Stimulated activated CD4-positive, alpha-beta T cell treated with anti-CD3 and anti-CD28 coated beads, Interleukin-1b, Interleukin-23, amount 100 ng/mL, for 1 hour (primary cell): ENCODE data around the gene TMEM169.
A peak's percentile ranks its signal among the peaks of the same experiment; 100 is the strongest.

Experiments used
- DNase-seq, 2 donors: peaks; one replicate each; pipeline ENCODE4 v3.0.0-alpha.2; 2020; ENCODE audit warnings: low read depth in 2 of 2

Gene TMEM169, protein sequence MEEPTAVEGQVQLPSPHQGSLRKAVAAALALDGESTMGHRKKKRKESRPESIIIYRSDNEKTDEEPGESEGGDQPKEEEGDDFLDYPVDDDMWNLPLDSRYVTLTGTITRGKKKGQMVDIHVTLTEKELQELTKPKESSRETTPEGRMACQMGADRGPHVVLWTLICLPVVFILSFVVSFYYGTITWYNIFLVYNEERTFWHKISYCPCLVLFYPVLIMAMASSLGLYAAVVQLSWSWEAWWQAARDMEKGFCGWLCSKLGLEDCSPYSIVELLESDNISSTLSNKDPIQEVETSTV

DNA sequence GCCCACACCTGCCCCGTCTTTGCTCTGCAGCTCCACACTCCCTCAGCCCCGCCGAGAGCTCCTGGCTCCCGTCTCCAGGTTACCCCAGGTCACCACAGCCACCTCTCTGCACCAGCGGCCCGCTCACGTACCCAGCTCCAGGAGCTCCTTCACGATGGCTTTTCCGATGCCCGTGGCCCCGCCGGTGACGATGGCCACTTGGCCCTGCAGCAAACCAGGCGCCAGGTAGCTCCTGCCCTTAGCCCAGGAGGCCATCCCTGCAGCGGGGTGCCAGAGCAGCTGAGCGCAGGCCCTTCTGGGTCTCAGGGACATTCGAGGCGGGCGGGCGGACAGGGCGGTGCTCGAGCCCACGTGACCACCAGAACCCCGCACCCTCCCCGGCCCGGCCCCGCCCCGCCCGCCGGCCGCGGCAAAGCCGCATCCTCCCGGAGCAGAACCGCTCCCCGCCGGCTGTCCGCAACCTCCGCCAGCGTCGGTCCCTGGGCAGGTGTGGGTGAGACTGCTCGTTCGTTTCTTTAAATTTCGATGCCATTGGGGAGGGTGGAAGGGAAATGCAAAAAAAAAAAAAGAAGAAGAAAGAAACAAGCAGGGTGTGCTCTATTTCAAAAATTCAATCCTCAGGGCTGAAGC, at the start of gene TMEM169, which contains the start of gene PECR:
TMEM169 (plus strand) TSS at position 433 of the 630 bp plus-strand sequence. CDS start 14,045 bp downstream, outside the sequence.
PECR (minus strand) TSS at position 323 of the 630 bp plus-strand sequence; CDS start at position 255, 68 bp downstream.
- peak; percentile 28 to 56 for DNase-seq

DNA sequence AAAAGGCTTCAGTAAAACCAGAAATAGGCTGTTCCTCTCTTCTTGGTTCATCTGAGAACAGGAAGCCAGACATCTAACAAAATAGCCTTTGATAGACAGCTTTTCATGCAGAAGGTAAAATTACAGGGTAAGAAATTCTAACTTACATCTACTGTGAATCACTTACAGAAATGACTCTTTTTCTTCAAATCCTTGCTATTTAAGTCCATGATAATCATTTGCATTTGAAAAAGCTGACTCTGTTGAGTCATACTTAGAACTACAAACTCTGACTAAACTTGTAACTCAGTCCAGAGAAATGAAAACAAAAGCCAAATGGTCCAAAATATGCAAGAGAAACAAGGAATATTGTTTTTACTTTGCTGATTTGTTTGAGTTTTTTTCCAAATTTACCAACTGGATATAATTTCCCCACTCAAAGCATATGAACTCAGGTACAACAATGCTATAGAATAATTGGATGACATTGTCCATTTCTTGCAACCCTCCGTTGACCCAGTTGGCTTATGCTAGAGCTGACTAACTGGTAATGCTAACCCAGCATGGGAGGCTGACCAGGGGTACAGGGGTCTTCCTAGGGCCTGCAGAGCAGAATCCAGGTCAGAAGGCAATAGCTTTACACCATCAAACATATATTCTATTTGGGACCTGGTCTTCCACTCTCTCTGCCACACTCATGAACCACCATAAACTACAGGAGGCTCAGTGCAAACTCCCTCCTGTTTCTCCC, 49.6 kb upstream of the TMEM169 start:
- no peak for DNase-seq

DNA sequence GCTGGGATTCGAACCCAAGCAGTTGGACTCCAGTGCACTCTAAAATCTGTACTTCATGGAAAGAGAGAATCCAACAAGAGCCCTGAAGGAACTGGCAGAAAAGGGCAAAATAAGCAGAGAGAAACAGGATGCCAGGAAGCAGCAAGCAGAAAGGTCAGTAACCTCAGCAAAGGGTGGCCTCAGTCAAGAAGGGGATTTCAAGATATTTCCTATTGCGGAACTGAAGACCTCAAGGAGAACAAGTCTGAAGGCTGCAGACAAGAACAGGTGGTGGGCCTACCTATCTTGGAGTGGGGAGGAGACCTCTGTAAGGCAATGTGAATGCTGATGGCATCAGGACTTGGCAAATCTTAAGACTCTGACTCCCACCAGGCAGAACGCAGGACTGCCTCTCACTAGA, 48.3 kb upstream of the TMEM169 start:
- no peak for DNase-seq

DNA sequence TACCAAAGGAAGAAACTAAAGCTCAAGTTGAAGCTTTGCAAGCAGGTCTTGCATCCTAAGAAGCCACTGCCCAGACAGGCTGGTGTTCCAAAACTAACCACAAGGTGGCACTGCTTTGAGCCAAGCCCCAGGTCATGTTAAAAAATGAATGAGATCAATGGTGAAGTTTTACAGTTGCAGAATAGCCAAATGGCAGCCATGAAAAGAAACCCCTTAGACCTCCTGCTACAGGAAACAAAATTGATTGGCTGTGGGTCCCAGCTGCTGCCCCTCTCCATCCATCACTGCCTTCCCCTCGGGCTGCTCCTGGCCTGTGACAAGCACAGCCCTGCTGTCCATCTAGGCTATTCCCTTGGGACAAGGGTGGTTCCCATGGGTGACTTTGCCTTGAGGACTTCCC, 47.7 kb upstream of the TMEM169 start:
- DNase-seq: peak; percentile 52 to 73

DNA sequence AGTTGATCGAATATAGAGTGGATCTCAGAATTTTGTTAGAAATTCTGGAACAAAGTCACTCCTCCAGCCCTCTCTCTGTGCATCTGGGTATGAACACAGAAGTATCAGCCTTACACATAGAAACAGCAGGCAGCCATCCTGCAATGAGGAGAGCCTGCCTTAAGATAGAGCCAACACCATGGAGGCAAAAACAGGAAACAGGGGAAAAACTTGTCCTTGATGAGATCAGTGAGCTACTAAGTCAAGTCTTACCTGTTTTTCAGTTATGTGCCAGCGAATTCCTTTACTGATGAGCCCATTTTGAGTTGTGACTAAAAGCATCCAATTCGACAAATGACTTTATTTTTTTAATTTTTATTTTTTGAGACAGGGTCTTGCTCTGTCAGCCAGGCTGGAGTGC, 41.8 kb upstream of the TMEM169 start:
- DNase-seq: no peak

DNA sequence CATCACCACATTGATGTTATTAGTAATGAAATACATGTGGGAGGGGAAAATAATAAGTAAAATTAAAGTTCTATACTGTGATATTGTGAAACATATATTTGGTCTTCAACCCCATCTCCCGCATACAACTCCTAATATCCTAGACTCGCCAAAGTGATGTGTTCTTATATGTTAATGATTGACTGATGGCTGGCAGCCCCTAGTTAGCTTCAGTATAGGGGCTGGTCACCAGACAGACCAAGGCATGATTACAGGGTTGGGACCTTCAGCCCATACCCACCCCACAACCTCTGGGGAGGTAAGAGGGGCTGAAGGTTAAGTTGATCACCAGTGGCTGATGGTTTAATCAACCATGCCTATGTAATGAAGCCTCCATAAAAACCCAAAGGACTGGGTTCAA, 40.3 kb upstream of the TMEM169 start:
- DNase-seq: no peak

DNA sequence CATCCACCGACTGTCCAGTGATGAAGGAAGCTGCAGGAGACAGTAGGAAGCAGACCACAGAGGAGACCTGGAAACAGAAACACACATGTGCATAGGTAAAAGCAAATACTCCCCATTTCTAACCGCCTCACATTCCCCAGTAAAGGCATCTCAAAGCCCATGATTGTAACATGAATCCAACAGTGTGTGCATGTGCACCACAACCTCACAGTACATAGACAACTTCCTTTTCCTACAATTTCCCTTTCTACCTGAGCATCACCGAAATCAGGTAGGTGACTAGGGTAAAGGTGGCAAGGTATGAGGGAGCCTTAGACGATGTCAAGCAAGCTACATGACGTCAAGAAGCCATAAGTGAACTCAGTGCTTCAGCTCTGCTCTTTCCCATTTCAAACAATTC, 37.8 kb upstream of the TMEM169 start:
- DNase-seq: no peak

DNA sequence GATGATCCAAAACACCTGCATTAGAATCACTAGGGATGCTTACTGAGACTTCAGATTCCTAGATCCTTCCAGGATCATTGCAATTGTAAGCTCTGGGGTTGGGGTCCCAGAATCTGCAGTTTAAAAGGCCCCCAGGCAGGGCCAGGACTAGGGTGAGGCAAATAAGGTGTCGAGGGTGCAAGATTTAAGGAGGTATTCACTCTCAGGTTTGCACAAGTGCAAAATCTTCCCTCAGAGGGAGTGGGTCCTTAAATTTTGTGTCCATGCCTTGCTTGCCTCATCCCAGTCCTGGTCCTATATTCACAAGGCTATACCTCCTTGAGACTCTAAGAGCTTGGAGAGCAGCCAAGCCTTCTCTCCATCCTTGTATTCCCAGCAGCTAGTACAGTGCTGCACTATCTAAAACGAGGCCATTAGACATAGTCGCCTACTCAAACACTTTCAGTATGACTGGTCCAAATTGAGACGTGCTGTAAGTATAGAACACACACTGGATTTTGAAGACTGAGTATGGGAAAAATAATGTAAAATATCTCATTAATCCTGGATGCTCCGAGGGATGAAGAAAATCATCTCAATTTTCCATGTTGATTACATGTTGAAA, 36.7 kb upstream of the TMEM169 start:
- no peak for DNase-seq

DNA sequence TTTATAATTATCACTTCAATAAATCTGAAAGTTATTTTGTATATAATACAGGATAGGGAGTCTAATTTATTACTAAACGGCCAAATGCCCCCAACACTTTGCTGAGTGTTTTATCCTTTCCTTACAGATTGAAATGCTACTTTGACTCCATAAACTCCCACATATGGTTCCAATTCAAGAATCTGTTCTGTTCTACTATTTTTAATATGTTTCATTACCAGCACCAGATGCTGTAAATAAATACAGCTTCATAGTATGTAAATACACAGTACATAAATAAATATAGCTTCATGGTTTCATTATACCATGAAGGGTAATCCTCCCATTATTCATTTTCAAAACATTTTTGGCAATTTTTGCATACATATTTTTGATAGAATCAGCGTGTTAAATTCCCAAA, 34.3 kb upstream of the TMEM169 start:
- no peak for DNase-seq

DNA sequence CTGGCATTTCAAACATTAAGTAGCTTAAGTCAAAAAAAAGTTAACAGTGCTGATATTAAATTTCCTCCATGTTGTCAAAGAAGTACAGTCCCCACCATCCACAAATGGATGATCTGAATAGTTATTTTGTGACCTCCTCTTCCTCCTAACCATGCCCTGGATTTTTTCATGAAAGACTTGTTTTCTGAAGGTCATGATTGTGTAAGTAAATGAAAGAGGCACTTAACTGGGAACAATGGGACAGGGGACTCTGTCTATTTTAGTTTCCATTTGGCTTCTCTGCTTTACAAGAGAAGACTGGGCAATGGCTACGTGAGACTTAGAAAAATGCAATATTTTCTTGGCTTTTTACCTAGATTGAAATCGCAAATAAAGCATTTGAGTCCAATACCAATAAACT, 32.3 kb upstream of the TMEM169 start:
- DNase-seq: no peak

DNA sequence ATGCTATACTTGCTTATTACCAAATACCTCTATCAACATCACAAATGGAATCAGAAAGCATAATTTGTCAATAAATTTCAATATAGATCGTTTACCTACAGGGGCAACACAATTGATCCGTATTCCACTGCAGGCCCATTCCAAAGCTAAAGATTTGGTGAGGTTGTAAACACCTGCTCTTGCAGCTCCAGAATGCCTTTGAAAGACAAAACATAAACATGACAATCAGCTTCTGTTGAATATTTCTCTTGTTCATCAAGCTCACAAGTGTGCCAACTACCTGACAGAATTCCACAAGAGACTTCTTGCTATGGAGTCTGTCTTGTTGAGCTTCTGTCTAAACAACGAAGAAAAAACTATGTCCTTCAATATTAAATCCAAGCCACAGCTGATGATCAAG, 30.4 kb upstream of the TMEM169 start:
- DNase-seq: no peak

DNA sequence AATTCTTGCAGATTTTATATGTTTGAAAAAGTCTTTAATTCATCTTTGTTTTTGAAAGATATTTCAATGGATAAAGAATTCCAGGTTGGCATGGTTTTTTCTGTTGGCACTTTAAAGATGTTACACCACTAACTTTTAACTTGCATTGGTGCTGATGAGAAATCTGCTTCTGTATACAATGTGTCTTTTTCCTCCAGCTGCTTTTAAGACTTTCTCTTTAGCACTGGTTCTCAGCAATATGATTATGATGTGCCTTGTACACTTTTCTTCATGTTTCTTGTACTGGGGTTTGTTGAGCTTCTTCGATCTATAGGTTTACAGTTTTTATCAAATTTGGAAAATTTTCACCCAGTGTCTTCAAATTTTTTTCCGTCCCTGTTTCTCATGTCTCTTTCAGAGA, 29.3 kb upstream of the TMEM169 start:
- no peak for DNase-seq

DNA sequence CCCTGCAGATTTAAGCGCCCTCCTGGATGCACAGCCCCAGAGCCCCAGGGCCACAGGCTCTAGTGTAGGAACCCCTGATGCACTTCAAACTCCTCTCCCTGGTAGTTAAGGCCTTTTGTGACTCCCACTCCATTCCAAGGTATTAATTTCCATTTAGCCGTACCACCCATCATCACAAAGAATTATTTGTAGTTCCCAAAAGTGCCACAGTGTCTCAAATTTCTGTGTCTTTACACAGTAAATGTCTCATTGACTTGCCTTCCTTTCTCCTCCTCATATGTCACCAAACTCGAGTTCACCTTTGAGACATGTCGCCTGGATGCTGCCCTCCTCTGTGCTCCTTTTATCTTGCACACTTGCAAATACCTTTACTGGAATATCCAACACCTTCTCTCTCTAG, 26.0 kb upstream of the TMEM169 start:
- DNase-seq: no peak

DNA sequence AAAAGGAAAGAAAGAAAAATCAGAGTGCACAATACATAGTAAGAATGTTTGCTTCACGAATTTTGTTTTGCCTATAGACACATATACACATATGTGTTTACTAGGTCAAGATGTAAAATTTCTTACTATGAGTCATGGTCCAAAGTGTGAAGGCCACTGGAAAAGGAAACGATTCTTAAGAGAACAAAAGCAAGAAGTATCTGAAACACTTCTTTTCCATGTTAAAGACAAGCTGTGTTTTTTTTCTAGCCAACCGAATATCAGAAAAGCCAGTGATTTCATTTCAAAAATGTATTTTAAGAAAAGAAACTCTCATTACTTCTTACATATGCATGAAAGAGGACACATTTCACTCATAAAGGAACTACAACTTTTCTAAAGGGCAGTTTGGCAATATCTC, 25.0 kb upstream of the TMEM169 start:
- DNase-seq: no peak

DNA sequence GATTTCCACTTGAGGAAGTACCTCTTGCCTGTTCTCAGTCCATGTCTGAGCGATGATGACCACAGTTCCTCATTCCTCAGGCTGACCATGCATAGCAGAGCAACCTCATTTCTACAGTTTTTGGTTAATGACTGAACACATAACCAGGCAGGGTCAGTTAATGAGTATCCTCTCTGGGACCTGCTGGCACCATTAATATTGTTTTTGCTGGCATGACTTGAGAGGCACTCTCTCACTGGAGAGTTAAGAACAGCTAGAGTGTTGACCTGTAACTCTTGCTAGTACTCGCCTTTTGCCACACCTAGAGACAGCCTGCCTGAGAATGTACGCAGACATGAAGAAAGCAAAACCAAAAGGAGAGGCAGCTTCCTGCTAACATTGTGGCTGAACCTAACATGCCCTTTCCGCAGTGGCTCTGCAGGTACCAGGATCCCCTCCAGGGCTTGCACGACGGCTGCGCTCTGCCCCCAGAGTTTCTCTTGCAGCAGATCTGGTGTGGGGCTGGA, 24.0 kb upstream of the TMEM169 start:
- peak in 1 of 2 donors; percentile 4 for DNase-seq

DNA sequence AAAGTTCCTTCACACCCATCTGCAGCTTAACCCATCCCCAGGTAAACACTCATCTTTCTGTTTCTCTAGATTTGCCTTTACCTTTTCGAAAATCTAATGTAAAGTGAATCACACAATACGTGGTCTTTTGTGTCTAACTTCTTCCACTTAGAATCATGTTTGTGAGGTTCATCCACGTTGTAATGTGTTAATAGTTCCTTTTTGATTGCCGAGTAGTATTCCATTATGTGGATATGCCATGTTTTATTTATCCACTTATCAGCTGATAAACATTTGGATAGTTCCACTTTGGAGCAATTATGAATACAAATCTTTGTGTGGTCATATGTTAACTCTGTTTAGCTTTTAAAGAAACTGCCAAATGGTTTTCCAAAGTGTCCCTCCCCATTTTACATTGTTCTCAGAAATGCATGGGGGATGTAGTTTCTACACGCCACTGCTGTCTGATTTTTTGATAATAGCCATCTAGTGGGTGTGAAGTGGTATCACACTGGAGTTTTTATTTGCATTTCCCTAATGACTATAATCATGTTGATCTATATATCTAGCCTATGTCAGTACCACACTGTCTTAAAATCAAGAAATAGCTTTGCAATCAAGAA, 22.4 kb upstream of the TMEM169 start:
- DNase-seq: no peak

DNA sequence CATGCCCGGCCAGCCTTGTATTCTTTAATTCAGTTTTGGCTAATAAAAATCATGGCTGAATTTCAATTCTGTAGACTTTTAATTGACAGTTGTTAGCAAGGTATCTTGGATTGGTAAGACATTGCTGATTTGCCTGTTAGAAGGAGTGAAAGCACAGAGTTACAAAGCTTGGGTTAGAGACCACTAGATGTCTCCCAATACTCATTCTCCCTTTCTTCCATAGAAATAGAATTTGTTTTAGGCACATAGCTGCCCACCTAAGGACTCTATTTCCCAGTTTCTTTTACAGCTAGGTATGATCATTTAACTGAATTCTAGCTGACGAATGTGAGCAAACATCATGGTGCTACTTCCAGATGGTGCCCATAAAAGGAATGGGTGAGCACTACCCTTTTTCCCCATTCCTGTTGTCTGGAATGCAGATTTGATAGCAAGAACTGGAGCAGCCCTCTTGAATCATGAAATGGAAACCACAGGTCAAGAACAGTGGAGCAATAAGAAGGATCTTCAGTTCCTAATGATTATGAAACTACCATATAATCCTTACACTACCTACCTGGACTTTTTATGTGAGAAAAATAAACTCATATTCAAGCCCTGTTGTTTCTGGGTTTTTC, 17.6 kb upstream of the TMEM169 start:
- no peak for DNase-seq

DNA sequence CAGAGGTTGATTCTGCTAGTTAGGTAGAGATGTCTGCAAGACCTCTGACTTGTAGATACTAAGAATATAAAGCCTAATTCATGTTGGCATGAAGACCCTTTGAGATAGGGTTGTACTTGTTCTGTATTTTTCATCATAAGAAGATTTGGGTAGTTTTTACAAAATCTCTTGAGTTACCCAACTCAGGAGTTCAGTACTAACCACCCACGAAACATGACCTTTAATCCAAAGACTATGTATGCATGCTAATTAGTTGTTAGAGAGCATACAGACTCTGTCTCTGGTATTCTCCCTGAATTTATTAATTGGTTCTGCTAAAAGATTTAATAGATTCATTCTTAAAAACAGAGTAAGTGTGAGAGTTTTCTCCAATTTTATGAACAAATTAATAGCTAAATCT, 17.1 kb upstream of the TMEM169 start:
- DNase-seq: no peak

DNA sequence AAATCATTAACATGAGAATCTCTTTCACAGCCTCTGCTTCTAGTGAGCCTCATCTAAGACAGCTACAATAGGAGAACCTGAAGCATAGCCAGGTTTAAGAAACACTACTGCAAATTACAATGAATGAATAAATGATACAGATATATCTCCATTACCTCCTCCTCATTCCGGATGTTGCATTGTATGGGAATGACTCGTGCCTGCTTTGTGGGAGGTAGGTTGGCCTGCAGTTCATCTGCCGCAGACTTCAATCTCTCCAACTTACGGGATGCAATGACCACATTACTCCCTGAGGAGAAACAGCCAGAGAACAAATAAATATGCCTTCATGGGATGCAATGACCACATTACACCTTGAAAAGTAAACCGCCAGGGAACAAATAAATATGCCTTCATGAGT, 15.5 kb upstream of the TMEM169 start:
- no peak for DNase-seq

DNA sequence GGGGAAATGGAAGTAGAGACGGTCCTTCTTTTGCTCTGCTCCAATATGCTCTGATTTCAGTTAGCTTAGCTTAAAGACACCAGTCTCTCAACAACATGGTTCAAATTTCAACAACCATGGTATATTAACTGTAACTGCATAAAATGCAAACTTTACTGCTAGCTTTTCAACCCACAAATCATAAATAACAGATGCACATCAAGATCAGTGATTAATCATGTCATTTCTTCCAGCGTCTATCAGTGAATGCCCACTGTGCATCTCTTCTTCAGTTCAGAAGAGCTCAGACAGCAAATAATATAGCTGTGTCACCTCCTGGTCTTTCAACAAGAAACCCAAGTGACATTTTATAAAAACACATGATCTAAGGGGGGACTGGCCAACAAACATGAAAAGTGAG, 12.7 kb upstream of the TMEM169 start:
- DNase-seq: no peak

DNA sequence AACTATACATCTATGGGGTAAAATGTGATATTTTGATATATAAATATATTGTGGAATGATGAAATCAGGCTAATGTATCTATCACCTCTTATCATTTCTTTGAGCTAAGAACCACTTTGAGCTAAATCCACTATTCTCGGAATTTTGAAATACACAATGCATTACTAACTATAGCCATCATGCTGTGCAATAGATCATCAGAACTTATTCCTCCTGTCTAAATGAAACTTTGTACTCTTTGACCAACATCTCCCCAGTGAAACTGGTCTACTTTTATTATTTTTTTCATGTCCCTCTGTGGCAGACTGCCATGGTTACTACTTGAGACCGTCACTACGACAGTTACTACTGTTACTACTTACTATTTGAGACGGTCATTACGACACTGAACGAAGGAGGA, 11.5 kb upstream of the TMEM169 start:
- no peak for DNase-seq
